NCI-H82 treated with DMSO at 0.1 percent for 48 hours (cell line): Measurements from ENCODE around the gene ATXN2L.
"Not testable (repeated sequence)": the region's sequence is repeated elsewhere in the genome, so short reads cannot be mapped to it uniquely, and the experiment has no call there.

Experiments used
- DNase-seq: peaks from one replicate; lab custom pipeline; 2025; ENCODE audit not compliant: unreplicated experiment; lab: John Stamatoyannopoulos, UW

The ATXN2L gene, protein sequence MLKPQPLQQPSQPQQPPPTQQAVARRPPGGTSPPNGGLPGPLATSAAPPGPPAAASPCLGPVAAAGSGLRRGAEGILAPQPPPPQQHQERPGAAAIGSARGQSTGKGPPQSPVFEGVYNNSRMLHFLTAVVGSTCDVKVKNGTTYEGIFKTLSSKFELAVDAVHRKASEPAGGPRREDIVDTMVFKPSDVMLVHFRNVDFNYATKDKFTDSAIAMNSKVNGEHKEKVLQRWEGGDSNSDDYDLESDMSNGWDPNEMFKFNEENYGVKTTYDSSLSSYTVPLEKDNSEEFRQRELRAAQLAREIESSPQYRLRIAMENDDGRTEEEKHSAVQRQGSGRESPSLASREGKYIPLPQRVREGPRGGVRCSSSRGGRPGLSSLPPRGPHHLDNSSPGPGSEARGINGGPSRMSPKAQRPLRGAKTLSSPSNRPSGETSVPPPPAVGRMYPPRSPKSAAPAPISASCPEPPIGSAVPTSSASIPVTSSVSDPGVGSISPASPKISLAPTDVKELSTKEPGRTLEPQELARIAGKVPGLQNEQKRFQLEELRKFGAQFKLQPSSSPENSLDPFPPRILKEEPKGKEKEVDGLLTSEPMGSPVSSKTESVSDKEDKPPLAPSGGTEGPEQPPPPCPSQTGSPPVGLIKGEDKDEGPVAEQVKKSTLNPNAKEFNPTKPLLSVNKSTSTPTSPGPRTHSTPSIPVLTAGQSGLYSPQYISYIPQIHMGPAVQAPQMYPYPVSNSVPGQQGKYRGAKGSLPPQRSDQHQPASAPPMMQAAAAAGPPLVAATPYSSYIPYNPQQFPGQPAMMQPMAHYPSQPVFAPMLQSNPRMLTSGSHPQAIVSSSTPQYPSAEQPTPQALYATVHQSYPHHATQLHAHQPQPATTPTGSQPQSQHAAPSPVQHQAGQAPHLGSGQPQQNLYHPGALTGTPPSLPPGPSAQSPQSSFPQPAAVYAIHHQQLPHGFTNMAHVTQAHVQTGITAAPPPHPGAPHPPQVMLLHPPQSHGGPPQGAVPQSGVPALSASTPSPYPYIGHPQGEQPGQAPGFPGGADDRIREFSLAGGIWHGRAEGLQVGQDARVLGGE

DNA sequence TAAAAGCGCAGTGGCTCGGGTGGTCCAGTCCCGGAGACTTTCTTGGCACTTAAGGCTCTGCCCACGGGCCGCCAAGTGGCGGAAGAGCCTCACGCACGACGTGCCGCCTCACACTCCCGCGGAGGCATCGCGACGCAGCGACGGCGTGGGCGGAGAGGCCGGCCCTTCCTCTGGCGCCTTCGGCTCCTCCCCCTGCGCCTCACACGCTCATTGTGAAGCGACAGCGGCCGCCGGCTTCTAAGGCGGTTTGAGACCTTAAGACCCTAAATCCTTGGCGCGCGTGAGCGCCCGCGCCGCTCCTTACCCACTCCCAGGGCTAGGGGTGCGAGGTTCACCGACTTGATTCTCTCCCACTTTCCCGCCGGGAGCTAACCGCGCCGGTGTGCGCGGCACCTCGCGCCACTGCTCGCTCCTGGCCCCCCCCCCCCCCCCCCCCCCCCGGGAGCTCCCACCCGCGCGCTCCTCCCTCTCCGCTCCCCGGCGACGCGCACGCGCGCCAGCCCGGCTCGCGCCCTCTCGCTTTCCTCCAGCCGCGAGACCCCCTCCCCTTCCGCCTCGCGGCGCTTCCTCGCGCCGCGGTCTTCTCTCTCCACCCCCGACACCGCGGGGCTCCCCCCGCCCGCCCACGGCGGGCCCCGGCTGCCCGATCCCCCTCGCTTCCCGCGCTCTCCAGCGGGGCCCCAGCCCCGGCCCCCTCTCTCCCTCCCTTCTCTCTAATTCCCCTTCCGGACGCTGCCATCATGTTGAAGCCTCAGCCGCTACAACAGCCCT lies at the start of gene ATXN2L:
Gene ATXN2L, plus strand, starts transcription at position 480 of the 771 bp plus-strand sequence. Its CDS starts 261 bp downstream, at position 741.
- DNase-seq: peak; percentile 72

DNA sequence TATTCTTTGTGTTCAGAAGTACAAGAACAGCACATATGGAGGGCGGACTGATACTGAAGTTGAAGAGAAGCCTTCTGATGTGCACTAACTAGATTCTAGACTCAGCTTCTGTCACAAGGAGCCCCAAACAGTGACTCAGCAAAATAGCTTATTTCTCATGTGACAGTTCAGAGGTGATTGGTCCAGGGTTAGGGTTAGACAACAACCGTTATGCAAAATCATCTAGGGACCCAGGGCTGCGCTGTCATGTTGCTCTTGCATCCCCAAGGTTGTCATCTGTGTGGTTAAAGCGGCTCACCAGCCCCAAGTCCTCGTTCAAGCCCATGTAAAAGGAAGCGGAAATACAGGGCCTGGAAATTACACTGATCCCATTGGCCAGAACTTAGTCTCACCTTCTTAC lies 41.1 kb upstream of the ATXN2L start:
- DNase-seq: not testable (repeated sequence)

DNA sequence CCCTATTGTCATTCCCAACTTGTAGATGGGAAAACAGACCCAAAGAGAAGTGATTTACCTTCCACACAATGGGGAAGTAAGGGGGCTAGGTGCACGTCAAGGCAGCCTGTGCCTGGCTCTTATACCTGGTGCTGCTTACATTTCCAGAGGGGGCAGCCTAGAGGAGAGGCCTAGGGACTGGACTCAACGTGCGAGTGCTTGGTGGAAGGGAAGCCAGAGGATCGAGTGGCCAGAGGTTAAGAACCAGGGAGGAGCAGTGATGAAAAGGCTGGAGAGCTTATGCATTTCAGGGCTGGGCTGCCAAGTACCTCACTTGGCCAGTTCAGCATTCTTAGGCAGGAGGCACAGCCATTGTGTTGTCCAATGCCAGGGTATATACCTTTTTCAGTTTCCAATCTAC lies 40.4 kb upstream of the ATXN2L start:
- DNase-seq: not testable (repeated sequence)

DNA sequence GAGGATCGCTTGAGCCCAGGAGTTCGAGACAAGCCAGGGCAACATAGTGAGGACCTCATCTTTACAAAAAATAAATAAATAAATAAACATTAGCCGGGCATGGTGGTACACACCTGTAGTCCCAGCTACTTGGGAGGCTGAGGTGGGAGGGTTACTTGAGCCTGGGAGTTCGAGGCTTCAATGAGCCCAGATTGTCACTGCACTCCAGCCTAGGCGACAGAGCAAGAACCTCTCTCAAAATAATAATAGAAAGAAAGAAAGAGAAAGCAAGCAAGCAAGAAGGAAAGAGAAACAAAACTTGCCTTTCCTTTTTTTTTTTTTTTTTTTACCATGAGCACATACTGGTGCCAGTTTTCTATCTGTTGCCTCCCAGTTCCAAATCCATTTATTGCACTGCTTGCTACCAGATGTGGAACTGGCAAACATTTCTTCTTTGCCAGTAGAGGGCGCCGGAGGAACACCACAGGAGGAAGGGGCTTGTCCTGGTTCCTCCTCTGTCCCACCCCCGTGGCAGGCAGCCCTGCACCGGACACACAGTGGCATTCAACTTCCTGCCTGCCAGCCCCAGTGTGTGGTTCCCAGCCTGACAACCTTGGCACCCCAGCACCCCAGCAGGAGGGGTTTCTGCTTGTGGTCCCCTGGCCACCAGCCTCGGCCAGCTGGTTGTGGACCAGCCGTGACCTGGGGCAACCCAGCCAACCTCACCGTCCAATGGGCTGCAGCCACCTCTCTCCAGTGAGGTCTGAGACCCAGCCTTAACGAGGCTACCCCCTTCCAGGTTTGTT lies 20.4 kb upstream of the ATXN2L start:
- peak; percentile 33 for DNase-seq

DNA sequence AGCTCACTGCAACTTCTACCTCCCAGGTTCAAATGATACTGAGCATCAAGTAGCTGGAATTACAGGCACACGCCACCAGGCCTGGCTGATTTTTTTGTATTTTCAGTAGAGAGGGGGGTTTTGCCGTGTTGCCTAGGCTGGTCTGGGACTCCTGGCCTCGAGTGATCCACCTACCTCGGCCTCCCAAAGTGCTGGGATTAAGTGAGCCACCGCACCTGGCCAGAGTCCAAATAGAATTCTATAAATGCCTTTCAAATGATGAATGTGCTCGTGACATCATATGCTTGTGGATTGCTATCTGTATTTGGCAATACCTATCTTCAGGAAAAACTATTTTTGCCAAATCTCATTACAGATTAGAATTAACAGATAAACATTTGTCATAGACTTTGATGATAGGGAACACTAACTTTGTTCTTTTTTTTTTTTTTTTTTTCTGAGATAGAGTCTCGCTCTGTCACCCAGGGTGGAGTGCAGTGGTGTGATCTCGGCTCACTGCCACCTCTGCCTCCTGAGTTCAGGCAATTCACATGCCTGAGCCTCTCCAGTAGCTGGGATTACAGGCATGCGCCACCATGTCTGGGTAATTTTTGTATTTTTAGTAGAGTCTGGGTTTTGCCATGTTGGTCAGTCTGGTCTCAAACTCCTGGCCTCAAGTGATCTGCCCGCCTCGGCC lies 15.2 kb upstream of the ATXN2L start:
- not testable (repeated sequence) for DNase-seq

DNA sequence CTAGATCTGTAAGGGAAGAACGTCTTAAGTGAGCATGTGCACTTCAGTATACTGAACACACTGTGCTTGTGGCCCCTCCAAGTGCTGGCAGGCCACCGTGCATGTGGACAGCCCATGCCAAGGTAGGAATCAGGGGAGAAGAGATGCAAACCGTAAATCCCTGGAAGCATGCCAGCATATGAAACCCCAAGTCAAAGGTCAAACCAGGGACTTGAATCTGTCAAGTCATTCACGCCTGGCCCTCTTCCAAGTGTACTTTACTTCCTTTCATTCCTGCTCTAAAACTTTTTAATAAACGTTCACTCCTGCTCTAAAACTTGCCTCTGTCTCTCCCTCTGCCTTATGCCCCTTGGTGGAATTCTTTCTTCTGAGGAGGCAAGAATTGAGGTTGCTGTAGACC lies 2.8 kb upstream of the ATXN2L start:
- DNase-seq: no peak

DNA sequence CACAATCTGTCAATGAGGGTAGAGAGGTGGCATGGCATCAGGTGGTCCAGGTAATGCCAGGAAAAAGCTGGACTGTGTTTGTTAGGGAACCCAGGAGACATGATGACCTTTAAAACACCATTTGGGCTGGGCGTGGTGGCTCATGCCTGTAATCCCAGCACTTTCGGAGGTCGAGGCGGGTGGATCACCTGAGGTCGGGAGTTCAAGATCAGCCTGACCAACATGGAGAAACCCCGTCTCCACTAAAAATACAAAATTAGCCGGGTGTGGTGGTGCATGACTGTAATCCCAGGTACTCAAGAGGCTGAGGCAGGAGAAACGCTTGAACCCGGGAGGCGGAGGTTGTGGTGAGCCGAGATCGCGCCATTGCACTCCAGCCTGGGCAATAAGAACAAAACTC lies 2.3 kb upstream of the ATXN2L start:
- not testable (repeated sequence) for DNase-seq

DNA sequence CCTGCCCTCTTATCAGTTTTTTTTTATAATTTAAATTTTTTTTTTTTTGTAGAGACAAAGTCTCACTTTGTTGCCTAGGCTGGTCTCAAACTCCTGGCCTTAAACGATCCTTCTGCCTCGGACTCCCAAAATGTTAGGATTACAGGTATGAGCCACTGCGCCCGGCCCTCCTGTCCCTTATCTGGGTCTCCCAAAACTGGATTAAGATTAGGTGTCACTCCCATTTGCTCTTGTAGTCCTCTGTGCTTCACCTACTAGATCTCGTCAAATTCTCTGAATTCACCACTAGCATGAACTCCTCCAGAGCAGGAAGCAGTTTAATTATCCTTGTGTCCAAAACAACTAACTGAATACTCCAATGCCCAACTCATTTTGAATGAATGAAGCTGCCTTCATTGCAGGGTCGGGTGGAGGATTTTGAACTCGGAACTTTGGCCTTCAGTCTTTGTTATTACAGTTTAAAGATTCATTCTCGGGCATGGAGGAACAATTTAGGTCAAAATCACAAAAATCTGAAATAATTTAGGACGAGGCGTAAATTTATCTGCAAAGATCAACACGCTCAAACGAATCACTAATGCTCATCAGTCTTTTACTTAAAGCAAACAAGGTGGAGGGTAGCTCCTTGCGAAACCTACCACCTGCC lies 802 bp upstream of the ATXN2L start:
- DNase-seq: no peak

DNA sequence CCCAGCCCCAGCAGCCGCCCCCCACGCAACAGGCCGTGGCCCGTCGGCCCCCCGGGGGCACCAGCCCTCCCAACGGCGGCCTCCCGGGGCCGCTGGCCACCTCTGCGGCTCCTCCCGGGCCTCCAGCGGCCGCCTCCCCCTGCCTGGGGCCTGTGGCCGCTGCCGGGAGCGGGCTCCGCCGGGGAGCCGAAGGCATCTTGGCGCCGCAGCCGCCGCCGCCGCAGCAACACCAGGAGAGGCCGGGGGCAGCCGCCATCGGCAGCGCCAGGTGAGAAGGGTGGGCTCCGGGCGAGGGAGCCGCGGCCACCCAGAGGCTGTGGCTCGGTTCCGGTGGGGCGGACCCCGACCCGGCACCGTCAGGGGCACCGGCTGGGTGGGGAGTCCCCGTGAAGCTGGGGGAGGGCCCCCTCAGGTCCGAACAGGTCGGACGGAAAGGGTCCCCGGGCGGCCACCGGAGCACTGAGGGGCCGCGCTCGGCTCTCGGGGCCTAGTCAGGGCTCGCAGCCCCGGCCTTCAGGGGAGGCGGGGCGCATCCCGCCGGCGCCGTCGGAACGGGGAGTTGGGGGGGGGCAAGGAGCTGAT lies 583 bp downstream of the ATXN2L start:
- no peak for DNase-seq

DNA sequence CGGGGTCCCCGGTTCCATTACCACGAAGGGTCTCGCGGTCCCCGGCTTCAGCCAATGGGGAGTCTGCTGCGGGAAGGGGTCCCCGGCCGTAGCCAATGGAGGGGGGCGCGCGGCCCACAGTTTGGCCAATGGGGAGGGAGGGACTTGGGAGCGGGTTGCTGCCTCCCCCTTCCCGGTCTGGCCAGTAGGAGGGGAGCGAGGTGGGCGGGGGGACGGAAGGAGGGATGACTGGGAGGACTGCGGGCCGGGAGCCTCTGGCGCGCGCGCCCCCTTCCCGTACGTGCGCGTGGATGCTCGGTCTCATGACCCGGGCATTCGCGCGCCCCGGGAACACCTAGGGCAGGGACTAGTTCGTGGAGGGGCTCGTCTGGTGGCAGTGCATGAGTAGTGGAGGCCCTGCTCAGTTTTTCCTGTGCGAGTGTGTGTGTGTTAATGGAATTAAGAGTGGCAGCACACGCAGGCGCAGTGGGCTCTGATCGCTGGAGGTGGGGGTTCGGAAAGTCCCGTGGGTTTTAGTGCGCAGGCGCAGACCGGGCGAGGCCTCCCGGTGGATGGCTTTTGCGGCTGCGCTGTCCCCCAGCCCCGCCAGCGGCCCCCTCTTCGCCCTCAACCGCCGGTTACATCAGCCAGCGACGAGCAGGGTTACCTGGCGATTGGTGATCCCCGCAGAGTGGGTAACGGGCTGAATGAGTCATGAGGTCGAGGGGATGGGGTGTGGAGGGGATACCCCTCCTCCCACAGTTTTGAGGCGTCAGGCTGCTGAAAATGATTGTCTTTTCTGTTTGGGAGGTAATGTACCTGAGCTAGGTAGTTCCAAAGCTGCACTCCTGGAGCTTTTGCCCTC lies 1.3 kb downstream of the ATXN2L start:
- DNase-seq: peak; percentile 88

DNA sequence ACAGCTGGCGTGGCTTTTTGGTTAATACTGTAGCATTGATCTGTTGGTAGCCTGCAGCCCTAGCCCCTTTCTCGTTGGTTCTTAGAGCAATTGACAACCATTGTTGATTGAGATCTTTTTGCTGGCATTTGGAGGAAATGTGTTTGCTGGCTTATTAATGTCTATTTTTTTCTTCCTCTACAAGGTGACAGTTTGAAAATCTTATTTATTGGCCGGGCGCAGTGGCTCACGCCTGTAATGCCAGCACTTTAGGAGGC lies 1.8 kb downstream of the ATXN2L start:
- DNase-seq: no peak

DNA sequence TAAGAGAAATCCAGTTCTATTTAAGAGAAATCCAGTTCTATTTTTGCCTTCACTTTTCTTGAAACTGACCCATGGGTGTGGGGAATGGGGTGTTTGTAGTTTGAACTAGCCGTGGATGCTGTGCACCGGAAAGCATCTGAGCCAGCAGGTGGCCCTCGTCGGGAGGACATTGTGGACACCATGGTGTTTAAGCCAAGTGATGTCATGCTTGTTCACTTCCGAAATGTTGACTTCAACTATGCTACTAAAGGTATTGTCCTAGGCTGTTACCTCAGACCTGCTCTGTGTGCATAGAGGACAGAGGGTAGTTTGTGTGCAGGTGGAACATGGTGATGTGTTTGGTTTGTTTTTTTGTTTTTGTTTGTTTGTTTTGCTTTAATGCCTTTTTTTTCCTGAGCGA lies 3.3 kb downstream of the ATXN2L start:
- no peak for DNase-seq

DNA sequence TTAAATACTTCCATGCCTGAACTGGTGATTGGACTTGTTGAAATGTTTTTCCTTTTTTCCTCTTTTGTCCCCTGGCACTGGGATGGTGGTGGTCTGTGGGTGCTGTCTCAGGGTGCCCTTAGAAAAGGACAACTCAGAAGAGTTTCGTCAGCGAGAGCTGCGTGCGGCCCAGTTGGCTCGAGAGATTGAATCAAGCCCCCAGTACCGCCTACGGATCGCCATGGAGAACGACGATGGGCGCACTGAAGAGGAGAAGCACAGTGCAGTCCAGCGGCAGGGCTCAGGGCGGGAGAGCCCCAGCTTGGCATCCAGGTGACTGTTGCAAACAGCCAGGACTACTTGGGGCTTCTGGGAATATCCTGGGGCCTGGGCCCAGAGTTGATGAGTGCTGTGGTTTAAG lies 6.9 kb downstream of the ATXN2L start:
- no peak for DNase-seq

DNA sequence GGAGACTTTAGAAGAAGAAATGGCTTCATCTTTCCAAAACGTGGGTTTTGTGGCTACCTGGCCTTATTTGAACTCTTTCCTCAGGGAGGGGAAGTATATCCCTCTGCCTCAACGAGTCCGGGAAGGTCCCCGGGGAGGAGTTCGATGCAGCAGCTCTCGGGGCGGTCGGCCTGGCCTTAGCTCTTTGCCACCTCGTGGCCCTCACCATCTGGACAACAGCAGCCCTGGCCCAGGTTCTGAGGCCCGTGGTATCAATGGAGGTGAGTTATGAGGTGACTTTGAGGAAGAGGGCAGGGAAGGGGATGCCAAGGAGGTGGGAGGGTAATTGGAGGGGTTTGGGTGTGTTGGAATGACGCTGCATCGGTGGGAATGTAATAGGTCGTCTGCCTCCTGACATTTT lies 7.7 kb downstream of the ATXN2L start:
- DNase-seq: no peak

DNA sequence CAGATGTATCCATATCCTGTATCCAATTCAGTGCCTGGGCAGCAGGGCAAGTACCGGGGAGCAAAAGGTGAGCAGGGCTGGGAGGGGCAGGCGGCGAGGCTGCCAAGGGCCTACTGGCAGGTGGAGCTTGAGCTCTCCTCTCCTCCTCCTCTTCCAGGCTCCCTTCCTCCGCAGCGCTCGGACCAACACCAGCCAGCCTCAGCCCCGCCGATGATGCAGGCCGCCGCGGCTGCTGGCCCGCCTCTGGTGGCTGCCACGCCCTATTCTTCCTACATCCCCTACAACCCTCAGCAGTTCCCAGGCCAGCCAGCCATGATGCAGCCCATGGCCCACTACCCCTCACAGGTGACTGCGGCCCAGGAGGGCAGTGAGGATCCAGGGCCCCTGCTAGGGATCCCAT lies 11.6 kb downstream of the ATXN2L start:
- DNase-seq: no peak

DNA sequence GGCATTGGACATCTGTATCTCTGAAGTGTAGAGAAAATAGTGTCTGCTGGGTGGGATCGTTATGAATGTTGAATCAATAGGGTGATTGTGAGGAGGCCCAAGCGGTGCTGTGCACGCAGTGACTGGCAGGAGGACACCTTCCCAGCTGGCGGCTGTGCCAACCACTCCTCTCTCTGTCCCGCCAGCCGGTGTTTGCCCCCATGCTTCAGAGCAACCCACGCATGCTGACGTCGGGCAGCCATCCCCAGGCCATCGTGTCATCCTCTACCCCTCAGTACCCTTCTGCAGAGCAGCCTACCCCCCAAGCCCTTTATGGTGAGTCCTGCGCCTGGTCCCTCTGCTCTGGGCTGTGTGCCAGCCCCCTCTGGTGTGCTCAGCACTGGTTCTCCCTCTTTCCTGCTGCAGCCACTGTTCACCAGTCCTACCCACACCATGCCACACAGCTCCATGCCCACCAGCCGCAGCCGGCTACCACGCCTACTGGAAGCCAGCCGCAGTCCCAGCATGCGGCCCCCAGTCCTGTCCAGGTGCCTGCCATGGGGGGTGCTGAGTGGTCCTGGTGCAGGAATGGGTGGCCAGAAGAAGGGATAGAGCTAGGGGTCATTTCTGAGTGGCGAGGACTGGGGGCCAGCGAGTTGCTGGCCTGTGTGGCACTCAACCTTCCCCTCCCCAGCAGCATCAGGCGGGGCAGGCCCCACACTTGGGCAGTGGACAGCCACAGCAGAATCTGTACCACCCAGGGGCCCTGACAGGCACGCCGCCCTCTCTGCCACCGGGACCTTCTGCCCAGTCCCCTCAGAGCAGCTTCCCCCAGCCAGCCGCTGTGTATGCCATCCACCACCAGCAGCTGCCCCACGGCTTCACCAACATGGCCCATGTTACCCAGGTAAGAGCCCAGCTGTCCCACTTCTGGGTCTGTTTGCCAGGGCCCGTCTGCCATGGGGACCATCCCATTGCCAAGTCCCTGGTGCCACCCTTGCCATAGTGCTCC lies 12.4 kb downstream of the ATXN2L start:
- no peak for DNase-seq
